Forelimb muscle (tissue), 1 donor: ENCODE data around the gene OR2M5. TPM values are rescaled to one million over a fixed set of nuclear protein-coding genes. Genes with fewer than 3 reads are reported as not detected.

Experiments
- polyA plus RNA-seq: library from polyadenylated mRNA; unstranded; fragments of 120-200 nt; gene quantifications from one replicate; pipeline ENCODE4 v1.2.1, GENCODE V29; 2013; ENCODE audit not compliant: insufficient read length

The OR2M5 gene
- polyA plus RNA-seq, 1 donor = not detected

Other genes starting within 250 kb of the OR2M5 start
- gene OR2W3, start 249.6 kb upstream of the OR2M5 start, polyA plus RNA-seq = 0.49 TPM
- gene OR2T8, start 224.9 kb upstream of the OR2M5 start, polyA plus RNA-seq = not detected
- not detected for gene OR2AJ1, start 220.3 kb upstream of the OR2M5 start, polyA plus RNA-seq
- not detected for gene OR2L8, start 196.3 kb upstream of the OR2M5 start, polyA plus RNA-seq
- not detected for gene OR2AK2, start 179.9 kb upstream of the OR2M5 start, polyA plus RNA-seq
- gene OR2L5, start 131.5 kb upstream of the OR2M5 start, polyA plus RNA-seq = not detected
- gene OR2L2, start 115.1 kb upstream of the OR2M5 start, polyA plus RNA-seq = 0.06 TPM
- gene OR2L3, start 98.3 kb upstream of the OR2M5 start, polyA plus RNA-seq = not detected
- not detected for gene OR2L13, start 50.0 kb upstream of the OR2M5 start, polyA plus RNA-seq
- gene OR2M2, start 29.7 kb downstream of the OR2M5 start, polyA plus RNA-seq = not detected
- 0.01 TPM for gene OR2M3, start 52.1 kb downstream of the OR2M5 start, polyA plus RNA-seq
- 0.05 TPM for gene OR2M4, start 86.3 kb downstream of the OR2M5 start, polyA plus RNA-seq
- gene OR2T33, start 132.8 kb downstream of the OR2M5 start, polyA plus RNA-seq = not detected
- gene OR2T12, start 158.3 kb downstream of the OR2M5 start, polyA plus RNA-seq = not detected
- gene OR2M7, start 179.4 kb downstream of the OR2M5 start, polyA plus RNA-seq = not detected
- not detected for gene OR14C36, start 203.6 kb downstream of the OR2M5 start, polyA plus RNA-seq
- not detected for gene OR2T4, start 216.5 kb downstream of the OR2M5 start, polyA plus RNA-seq
- not detected for gene OR2T6, start 230.6 kb downstream of the OR2M5 start, polyA plus RNA-seq